ENCODE data around the gene XIRP2.
"Not testable (repeated sequence)": the region's sequence is repeated elsewhere in the genome, so short reads cannot be mapped to it uniquely, and the experiment has no call there.

Gene XIRP2

DNA sequence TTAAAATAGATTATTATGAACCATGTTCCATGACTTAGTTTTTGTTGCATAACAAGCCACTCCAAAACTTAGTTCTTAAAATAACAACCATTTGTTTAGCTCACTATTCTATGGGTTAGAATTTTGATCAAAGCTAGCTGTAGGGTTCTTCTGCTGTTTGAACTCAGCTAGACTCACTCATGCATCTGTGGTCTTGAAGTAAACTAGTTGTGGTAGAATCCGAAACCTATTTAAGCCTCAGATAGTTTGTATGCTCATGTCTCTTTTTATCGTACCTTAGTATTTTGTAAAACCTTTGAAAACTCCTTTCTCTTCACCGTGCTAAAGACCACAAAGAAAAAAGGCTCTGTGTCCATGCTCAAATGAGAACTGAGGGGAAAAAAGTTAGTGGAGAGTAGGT lies 166.6 kb downstream of the XIRP2 start:
- TF ChIP-seq MYC (IDR thresholded peaks at IDR 0.05; ENCODE audit: low read depth, low read length) (no peak), POLR2A (IDR thresholded peaks at IDR 0.05; ENCODE audit: extremely low read depth, insufficient read length) (no peak)
- TF ChIP-seq, protein P1, sequence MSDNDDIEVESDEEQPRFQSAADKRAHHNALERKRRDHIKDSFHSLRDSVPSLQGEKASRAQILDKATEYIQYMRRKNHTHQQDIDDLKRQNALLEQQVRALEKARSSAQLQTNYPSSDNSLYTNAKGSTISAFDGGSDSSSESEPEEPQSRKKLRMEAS (IDR thresholded peaks at IDR 0.05; ENCODE audit: low read depth, low read length), result no peak
- TF ChIP-seq, protein P2, sequence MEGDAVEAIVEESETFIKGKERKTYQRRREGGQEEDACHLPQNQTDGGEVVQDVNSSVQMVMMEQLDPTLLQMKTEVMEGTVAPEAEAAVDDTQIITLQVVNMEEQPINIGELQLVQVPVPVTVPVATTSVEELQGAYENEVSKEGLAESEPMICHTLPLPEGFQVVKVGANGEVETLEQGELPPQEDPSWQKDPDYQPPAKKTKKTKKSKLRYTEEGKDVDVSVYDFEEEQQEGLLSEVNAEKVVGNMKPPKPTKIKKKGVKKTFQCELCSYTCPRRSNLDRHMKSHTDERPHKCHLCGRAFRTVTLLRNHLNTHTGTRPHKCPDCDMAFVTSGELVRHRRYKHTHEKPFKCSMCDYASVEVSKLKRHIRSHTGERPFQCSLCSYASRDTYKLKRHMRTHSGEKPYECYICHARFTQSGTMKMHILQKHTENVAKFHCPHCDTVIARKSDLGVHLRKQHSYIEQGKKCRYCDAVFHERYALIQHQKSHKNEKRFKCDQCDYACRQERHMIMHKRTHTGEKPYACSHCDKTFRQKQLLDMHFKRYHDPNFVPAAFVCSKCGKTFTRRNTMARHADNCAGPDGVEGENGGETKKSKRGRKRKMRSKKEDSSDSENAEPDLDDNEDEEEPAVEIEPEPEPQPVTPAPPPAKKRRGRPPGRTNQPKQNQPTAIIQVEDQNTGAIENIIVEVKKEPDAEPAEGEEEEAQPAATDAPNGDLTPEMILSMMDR (IDR thresholded peaks at IDR 0.05; ENCODE audit: low read depth, low read length), result no peak
- H3K4me3 ChIP-seq (ENCODE audit: low read depth, low read length), result no peak overlapping the region
- DNase-seq (ENCODE audit: low read depth), result no peak

DNA sequence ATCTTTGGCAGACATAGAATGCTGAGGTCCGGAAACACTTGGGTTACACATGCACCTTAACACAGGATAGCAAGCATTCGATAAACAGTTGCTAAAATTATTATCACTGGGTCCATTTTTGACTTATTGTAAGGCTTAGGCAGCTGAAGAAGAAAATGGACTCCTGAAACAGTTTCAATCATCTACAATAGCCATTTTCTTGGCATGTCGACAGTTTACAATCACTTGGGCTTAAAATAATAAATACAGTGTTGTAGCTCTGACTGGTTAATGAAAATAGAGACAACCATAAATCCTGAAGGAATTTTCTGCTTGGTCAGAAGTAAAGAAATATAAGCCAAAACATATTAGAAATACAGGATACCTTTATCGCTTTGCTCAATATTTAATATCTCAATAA lies 169.2 kb downstream of the XIRP2 start:
- DNase-seq (ENCODE audit: low read depth), result no peak
- no peak overlapping the region for H3K4me3 ChIP-seq (ENCODE audit: low read depth, low read length)
- TF ChIP-seq, protein P2 (IDR thresholded peaks at IDR 0.05; ENCODE audit: low read depth, low read length), result no peak
- TF ChIP-seq, protein P1 (IDR thresholded peaks at IDR 0.05; ENCODE audit: low read depth, low read length), result no peak
- no peak for TF ChIP-seq POLR2A (IDR thresholded peaks at IDR 0.05; ENCODE audit: extremely low read depth, insufficient read length)

DNA sequence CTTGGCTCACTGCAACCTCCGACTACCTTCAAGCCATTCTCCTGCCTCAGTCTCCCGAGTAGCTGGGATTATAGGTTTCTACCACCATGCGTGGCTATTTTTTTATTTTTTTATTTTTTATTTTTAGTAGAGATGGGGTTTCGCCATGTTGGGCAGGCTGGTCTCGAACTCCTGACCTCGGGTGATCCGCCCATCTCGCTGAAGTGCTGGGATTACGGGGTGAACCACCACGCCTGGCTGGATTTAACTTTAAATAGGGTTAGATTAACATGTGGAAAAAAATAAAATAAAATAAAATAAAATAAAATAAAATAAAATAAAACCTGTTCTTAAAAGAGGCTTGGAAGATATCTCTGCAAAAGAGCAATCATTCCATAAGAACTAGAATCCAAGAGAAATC lies 170.9 kb downstream of the XIRP2 start:
- no peak for DNase-seq (ENCODE audit: low read depth)
- no peak for TF ChIP-seq POLR2A (IDR thresholded peaks at IDR 0.05; ENCODE audit: extremely low read depth, insufficient read length)
- TF ChIP-seq, protein P1 (IDR thresholded peaks at IDR 0.05; ENCODE audit: low read depth, low read length), result no peak
- TF ChIP-seq, protein P2 (IDR thresholded peaks at IDR 0.05; ENCODE audit: low read depth, low read length), result no peak
- TF ChIP-seq MYC (IDR thresholded peaks at IDR 0.05; ENCODE audit: low read depth, low read length), result no peak
- H3K4me3 ChIP-seq (ENCODE audit: low read depth, low read length), result no peak overlapping the region

DNA sequence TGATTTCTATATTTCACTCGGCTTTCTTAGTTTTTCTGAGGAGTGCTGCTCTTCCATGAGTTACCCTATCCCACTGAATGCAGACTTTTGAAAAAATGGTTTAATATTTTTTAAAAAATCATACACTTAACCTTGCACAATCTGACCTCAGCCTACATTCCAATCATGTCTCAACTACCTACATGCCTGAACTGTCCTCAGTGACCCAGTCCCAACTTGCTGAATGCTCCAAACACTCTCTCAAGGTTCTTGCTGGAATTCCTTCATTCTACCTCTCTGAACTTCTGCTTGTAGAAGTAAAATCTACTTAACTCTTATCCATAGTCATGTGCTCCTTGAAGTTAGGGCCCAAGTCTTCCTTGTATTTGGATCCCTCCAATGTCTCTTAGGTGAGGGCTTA lies 181.6 kb downstream of the XIRP2 start:
- H3K4me3 ChIP-seq (ENCODE audit: low read depth, low read length), result no peak overlapping the region
- TF ChIP-seq, protein P2 (IDR thresholded peaks at IDR 0.05; ENCODE audit: low read depth, low read length), result no peak
- no peak for TF ChIP-seq POLR2A (IDR thresholded peaks at IDR 0.05; ENCODE audit: extremely low read depth, insufficient read length)
- TF ChIP-seq, protein P1 (IDR thresholded peaks at IDR 0.05; ENCODE audit: low read depth, low read length), result no peak
- no peak for DNase-seq (ENCODE audit: low read depth)

DNA sequence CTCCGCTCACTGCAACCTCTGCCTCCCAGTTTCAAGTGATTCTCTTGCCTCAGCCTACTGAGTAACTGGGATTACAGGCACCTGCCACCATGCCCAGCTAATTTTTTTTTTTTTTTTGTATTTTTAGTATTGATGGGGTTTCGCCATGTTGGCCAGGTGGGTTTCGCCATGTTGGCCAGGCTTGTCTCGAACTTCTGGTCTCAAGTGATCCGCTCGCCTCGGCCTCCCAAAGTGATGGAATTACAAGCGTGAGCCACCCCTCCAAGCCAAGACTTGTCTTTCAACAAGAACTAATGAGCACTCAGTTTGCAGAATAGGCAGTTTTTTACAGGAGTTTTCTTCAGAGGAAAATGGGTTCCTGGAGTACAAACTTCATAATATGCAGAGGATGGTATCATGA lies 187.4 kb downstream of the XIRP2 start:
- not testable (repeated sequence) for DNase-seq (ENCODE audit: low read depth); H3K4me3 ChIP-seq (ENCODE audit: low read depth, low read length)

DNA sequence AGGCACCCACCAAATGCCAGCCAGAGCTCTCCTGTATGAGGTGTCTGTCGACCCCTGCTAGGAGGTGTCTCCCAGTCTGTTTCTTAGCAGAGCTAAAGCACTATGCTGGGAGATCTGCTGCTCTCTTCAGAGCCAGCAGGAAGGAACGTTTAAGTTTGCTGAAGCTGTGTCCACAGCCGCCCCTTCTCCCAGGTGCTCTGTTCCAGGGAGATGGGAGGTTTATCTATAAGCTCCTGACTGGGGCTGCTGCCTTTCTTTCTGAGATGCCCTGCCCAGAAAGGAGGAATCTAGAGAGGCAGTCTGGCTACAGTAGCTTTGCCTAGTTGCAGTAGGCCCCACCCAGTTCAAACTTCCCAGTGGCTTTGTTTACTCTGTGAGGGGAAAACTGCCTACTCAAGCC lies 210.7 kb downstream of the XIRP2 start:
- H3K4me3 ChIP-seq (ENCODE audit: low read depth, low read length); DNase-seq (ENCODE audit: low read depth): not testable (repeated sequence)

DNA sequence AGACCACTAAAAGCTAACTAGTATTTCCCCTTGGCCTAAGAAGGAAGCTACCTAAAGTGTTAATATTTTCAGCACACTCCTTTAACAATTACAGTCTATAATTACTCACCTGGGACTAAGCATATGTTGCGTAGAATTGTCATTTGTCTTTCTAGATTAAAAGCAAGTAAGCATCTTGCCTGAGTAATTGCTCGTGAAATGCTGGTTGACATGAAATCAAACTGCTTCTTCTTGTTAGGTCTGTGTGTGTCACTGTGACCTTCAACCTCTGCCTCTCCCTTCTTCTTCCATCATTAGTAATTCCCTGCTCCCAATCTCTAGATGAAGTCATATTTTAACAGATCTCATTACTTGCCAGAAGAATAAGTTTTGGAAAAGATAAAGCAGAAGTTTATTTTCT lies 212.2 kb downstream of the XIRP2 start:
- no peak for DNase-seq (ENCODE audit: low read depth)
- H3K4me3 ChIP-seq (ENCODE audit: low read depth, low read length), result no peak overlapping the region
- TF ChIP-seq, protein P2 (IDR thresholded peaks at IDR 0.05; ENCODE audit: low read depth, low read length), result no peak
- TF ChIP-seq, protein P1 (IDR thresholded peaks at IDR 0.05; ENCODE audit: low read depth, low read length), result no peak
- TF ChIP-seq POLR2A (IDR thresholded peaks at IDR 0.05; ENCODE audit: extremely low read depth, insufficient read length), result no peak
- TF ChIP-seq MYC (IDR thresholded peaks at IDR 0.05; ENCODE audit: low read depth, low read length), result no peak
